Mucosa of stomach (tissue), 1 donor: ENCODE results near the gene CDX1.

Experiments used
- H3K27me3 ChIP-seq: one replicate; pipeline ENCODE4 v1.7.0; 2013; ENCODE audit warnings: mild to moderate bottlenecking, low read length; ENCODE audit not compliant: control insufficient read depth, insufficient read depth
- H3K36me3 ChIP-seq: one replicate; pipeline ENCODE4 v1.7.0; 2013; ENCODE audit warnings: low read length; ENCODE audit not compliant: control insufficient read depth, insufficient read depth
- H3K4me1 ChIP-seq: one replicate; pipeline ENCODE4 v1.7.0; 2013; ENCODE audit warnings: mild to moderate bottlenecking, low read length; ENCODE audit not compliant: control insufficient read depth, insufficient read depth
- H3K4me3 ChIP-seq: one replicate; pipeline ENCODE4 v1.7.0; 2013; ENCODE audit warnings: low read length
- H3K9ac ChIP-seq: one replicate; pipeline ENCODE4 v1.7.0; 2013; ENCODE audit warnings: mild to moderate bottlenecking, low read length, moderate library complexity
- H3K9me3 ChIP-seq: one replicate; pipeline ENCODE4 v1.7.0; 2013; ENCODE audit warnings: mild to moderate bottlenecking, low read length, moderate library complexity; ENCODE audit not compliant: control insufficient read depth
- donor health status: Pancreatic carcinoma.

CDX1 gene

DNA sequence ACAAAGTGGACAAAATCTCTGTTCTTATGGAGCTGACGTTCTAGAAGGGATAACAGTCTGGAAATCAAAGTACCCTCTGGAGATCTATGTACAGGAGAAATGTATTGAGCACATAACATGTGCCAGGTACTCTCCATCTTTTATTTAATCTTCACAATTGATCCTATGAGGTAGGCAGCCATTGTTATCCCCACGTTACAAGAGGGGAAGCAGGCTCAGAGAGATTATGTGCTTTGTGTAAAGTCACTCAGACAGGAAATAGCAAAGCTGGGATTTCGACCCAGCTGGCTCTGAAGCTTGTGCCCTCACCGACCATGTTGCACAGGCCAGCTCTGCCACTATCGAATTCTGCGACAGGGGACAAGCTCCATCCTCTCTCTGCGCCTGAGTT, 32.4 kb upstream of the CDX1 start:
- peaks cover 31% of the 10 kb centered on the region for H3K4me1 ChIP-seq
- no peak overlapping the region for H3K4me3 ChIP-seq
- no peak overlapping the region for H3K9ac ChIP-seq
- H3K27me3 ChIP-seq: no peaks in the 10 kb centered on the region
- H3K9me3 ChIP-seq: no peaks in the 10 kb centered on the region
- H3K36me3 ChIP-seq: no peaks in the 10 kb centered on the region

DNA sequence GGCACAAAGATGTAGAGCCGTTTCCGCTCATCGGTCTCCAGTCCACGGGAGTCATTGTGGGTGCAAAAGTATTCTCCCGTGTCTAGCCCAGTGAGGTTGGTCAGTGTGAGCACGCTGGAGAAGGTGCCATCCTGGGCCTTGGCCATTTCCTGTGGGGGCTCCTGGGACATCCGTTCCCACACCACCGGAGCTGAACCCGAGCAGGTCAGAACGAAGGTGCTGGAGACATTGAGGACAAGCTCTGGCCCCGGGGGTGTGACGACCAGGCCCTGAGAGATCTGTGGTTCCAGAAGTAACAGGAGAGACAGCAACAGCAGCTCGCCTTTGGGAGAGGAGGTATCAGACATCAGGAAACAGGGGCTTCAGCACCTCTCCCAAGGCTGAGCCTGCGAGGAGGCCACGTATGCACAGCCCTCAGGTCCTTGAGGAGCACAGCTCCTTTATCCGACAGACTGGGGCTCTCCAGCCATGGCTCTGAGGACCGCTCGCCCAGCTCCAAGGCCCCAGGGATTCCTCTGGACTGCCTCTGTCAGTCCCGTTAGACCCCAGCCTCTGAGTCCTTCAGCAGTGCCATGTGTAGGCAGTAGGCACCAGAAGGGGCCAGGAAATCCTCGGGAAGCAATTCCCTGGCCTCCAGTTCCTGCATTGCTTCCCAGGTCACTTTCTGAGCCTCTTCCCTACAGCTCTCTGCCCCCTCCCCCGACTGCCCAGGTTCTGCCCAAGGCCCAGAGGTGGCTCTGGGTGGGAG, 30.8 kb upstream of the CDX1 start:
- H3K36me3 ChIP-seq: no peaks in the 10 kb centered on the region
- no peaks in the 10 kb centered on the region for H3K9me3 ChIP-seq
- H3K4me3 ChIP-seq: no peak overlapping the region
- peaks cover 30% of the 10 kb centered on the region for H3K4me1 ChIP-seq
- no peaks in the 10 kb centered on the region for H3K27me3 ChIP-seq
- no peak overlapping the region for H3K9ac ChIP-seq

DNA sequence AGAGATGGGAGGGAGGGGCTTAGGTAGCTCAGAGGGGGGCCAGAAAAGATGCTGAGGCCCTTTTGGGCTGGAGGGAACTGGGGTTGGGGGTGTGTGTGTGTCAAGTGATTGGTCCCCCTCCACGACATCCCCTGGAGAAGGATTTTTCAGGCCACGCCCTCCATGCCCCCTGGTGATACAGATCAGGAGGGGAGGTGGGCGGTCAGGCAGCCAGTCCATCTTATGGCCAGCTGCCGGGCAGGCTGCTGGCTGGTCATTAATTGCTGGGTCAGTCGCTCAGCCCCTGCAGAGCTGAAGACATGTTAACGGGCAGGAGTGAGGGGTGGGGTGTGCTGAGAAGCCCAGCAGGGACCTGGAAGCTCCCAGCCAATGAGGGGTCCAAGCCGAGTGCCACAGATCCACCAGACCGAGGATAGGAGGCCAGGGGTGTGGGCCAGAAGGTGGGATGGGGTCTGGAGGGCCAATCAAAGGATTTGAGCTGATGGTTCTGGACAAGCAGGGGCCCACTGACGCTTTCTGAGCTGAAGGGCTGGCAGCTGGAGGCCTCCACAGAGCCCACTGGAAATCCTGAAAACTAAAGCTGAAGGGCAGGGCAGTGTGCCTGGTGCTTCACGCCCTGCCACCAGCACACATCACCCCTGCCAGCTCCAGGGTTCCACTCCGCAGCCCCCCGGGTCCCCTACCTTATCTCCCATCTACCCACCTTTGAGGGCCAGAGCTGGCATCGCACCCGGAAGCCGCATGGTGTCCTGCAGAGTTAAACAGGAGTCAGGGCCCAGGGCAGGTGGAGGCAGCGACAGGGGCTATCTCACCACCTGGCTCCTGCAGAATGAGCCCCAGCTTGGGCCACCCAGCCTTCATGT, 30.0 kb upstream of the CDX1 start:
- Histone ChIP-seq H3K9me3 (no peaks in the 10 kb centered on the region), H3K4me1 (peaks cover 30% of the 10 kb centered on the region), H3K4me3 (no peak overlapping the region), H3K36me3 (no peaks in the 10 kb centered on the region), H3K27me3 (no peaks in the 10 kb centered on the region), H3K9ac (no peak overlapping the region)

DNA sequence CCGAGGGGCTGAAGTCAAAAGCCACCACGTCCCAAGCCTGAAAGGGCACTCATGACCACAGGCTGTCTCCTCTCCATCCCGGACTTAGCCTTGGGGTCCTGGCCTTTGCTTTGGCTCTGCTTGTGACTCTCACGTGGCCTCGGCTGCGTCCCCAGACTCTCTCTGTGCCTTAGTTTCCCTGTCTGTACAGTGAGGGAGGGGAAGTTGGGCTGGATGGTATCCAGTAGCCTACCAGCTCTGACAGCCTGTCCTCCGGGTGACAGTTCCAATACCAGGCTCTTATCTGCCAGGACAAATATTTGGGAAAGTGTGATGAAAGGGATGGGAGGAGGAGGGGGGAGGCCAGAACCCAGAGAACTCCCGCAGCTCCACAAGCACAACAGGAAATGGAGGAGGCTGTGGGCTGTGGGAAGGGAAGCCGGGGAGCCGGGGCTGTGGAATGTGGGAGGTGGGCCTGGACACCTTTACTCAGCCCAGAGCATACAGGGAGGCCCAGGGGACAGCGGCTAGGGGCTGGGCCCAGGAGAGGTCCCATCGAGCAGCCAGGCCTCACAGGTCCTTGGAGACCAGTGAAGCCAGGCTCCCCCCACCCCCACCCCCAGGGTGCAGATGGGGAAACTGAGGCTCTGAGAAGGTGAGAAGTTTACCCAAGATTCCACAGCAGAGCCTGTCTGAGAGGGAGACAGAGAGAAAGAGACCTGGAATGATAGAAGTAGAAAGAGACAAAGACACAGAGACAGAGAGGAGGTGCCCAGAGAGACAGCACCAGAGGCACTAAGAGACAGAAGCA, 29.2 kb upstream of the CDX1 start:
- Histone ChIP-seq H3K27me3 (no peaks in the 10 kb centered on the region), H3K9ac (peak overlapping the region; percentile 35), H3K4me3 (no peak overlapping the region), H3K9me3 (no peaks in the 10 kb centered on the region), H3K36me3 (no peaks in the 10 kb centered on the region), H3K4me1 (peaks cover 30% of the 10 kb centered on the region)

DNA sequence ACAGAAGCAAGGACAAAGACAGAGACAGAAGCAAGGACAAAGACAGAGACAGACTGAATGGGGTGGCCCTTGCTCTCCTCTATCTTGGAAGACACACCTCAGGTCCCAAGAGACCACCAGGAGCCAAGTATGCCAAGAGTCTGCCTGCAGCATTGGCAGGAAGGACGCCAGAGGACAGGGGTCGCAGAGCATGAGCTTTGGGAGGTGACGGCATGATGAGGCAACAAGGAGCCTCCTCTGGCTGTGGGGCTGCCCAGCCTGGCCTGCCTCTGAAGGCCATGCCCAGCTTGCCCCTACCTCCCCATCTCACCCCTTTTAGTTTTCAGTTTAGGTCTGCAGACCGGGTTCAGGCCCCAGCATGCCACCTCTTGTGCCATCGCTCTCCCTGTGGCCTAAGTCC, 28.6 kb upstream of the CDX1 start:
- Histone ChIP-seq H3K36me3 (no peaks in the 10 kb centered on the region), H3K4me3 (no peak overlapping the region), H3K27me3 (no peaks in the 10 kb centered on the region), H3K9me3 (no peaks in the 10 kb centered on the region), H3K4me1 (peaks cover 30% of the 10 kb centered on the region), H3K9ac (no peak overlapping the region)

DNA sequence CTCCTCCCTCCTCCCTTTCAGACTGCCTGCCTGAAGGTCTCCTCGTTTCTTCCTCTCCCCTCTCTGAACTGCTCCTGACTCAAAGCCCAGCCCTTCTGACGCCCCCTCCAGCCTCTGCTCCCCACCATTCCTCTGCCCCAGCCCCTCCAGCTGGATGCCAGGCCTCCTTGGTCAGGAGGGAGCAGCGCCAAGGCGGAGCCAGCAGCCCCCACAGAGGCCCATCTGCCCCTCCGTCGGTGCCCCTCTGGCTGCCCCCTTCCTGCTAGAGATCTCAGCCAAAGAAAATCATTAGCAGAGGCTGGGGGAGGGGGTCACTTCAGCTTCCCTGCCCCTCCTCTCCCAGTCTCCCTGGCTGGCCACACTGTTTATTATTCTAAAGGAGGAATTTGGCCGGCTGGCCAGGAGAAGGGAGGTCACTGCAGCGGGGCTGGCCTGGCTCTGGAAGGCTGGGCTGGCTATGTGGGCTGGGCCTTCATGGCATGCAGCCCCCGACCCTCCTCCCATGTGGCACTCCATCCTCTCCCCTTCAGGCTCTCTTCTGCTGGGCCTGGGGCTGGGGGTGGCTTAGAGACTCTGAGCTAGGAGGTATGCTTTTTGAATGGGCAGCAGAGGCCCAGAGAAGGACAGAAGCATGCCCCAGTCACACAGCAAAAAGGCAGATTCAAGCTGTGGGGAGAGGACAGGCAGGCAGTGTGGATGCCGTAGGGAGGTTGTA, 27.9 kb upstream of the CDX1 start:
- peaks cover 30% of the 10 kb centered on the region for H3K4me1 ChIP-seq
- H3K36me3 ChIP-seq: no peaks in the 10 kb centered on the region
- no peaks in the 10 kb centered on the region for H3K27me3 ChIP-seq
- no peak overlapping the region for H3K4me3 ChIP-seq
- peak overlapping the region; percentile 5 for H3K9ac ChIP-seq
- no peaks in the 10 kb centered on the region for H3K9me3 ChIP-seq

DNA sequence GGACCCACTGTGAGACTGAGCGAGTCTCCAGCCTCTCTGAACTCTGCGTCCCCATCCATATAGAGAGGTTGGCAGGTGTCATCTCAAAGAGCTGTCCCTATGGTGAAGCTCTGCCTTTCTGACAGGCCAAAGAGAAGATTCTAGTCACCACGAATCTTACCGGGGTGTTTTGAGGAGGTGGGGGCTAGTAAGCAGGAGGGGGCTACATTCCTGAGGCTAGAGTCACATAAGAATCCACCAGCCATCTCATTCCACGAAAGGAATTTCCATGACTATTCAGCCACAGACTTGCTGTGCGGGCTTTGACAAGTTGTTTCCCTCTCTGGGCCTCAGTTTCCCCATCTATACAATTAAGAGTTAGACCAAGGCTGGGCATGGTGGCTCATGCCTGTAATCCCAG, 27.2 kb upstream of the CDX1 start:
- H3K4me3 ChIP-seq: no peak overlapping the region
- peaks cover 35% of the 10 kb centered on the region for H3K4me1 ChIP-seq
- H3K9ac ChIP-seq: peak overlapping the region; percentile 5
- H3K9me3 ChIP-seq: no peaks in the 10 kb centered on the region
- no peaks in the 10 kb centered on the region for H3K36me3 ChIP-seq
- H3K27me3 ChIP-seq: no peaks in the 10 kb centered on the region

DNA sequence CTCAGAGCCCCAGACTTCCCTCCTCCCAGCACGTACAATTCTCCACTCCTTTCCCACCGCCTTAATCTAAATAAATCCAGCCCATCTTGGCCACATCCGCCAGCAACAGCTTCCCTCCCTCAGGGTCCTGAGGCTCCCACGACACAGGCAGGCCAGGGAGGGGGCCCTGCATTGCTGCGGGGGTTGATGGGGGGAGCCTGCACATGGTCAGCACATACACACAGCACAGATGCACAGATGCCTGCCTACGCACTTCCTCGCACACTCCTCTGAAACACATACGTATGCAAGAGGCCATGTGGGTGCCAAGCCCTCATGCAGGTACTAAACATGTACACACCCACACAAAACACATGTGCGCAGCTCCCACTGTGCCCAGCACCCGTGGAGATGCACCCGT, 25.7 kb upstream of the CDX1 start:
- Histone ChIP-seq H3K9me3 (no peaks in the 10 kb centered on the region), H3K36me3 (no peaks in the 10 kb centered on the region), H3K9ac (no peak overlapping the region), H3K4me1 (peaks cover 36% of the 10 kb centered on the region), H3K4me3 (no peak overlapping the region), H3K27me3 (no peaks in the 10 kb centered on the region)

DNA sequence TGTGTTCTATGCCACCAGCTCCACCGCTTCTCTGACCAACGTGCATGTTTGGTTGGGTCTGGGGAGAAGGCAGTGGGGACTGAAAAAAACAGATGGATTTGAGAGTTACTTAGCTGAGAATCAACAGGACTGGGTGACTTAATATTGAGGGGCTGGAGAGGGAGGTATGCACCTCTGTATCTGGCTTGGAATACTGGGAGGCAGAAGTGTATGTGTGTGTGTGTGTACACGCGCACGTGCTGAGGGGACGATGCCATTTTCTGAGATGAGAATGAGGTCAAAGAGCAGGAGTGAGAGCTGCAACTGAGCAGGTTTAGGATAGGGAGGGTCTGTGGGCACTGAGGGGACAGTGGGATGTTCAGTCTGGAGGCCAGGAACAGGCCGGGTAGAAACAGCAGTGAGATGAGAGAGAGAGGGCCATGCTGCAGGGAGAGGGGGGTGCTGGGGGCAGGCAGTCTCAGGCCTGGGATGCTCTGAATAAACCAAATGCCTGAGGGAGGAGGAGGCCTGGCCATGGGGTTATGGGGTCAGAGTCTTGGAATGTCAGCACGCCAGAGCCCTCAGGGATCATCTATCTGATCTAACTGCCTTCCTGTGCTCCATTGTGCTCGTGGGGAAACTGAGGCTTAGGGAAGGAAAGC, 24.9 kb upstream of the CDX1 start:
- Histone ChIP-seq H3K4me1 (peaks cover 36% of the 10 kb centered on the region), H3K9ac (no peak overlapping the region), H3K4me3 (no peak overlapping the region)

DNA sequence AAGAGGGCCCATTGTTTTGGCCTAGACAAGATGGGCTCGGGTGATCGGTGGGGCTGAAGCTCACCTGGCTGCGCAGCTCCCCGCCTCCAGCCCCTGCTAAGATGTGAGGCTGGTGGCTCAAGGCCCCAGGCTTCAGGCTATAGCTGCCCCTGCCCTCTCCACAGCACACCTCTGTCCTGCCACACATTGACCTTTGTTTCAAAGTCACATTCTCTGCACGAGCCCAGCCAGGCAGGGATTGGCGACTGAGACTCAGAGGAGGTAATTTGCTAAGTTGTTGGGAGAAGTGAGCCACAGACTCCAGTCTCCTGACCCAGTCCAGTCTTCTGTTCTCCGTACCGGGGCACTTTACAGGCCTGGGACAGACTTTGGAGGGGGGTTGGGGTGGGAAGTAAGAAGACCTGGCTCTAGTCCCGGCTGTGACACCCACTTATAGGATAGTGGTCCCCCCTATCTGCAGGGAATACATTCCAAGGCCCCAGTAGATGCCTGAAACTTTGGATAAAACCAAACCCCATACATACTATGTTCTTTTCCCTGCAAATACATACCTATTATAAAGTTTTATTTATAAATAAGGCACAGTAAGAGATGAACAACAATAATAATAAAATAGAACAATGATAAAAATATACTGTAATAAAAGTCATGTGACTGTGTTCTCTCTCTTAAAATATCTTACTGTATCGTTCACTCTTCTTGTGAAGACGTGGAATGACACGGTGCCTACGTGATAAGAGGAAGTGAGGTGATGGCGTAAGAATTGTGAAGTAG, 24.2 kb upstream of the CDX1 start:
- Histone ChIP-seq H3K9me3 (no peaks in the 10 kb centered on the region), H3K9ac (no peak overlapping the region), H3K4me1 (peaks cover 31% of the 10 kb centered on the region), H3K36me3 (no peaks in the 10 kb centered on the region), H3K4me3 (no peak overlapping the region), H3K27me3 (no peaks in the 10 kb centered on the region)

More for the DNA sequence above, 24.9 kb upstream of the CDX1 start:
- H3K36me3 ChIP-seq: no peaks in the 10 kb centered on the region
- no peaks in the 10 kb centered on the region for H3K27me3 ChIP-seq
- H3K9me3 ChIP-seq: no peaks in the 10 kb centered on the region

DNA sequence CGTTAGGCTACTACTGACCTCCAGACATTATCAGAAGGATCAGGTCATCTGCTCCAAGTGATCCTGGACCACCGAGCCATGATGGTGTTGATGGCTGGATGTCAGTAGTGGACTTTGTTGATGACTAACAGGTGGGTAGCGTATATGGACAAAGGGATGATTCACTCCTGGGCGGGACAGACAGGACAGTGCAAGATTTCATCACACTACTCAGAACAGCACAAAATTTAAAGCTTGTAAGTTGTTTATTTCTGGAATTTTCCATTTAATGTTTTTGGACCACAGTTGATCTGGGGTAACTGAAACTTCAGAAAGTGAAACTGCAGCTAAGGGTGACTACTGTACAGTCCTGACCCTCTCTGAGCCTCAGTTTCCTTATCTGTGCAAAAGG, 23.6 kb upstream of the CDX1 start:
- Histone ChIP-seq H3K4me3 (no peak overlapping the region), H3K9me3 (no peaks in the 10 kb centered on the region), H3K27me3 (no peaks in the 10 kb centered on the region), H3K4me1 (peaks cover 25% of the 10 kb centered on the region), H3K36me3 (no peaks in the 10 kb centered on the region), H3K9ac (no peak overlapping the region)
